ENCODE measurements around the gene ARFGAP2.

- TF ChIP-seq CTCF (IDR thresholded peaks at IDR 0.05; ENCODE audit: low read depth, low read length): no peak
- no peak for TF ChIP-seq POLR2A (IDR thresholded peaks at IDR 0.05; ENCODE audit: extremely low read depth, insufficient read length)
Observed at GRCh38 chr11:47184711-47185304, 8.1 kb upstream of the ARFGAP2 start.
